Measurements from ENCODE around the gene ZNF593OS. TPM values are rescaled to one million over a fixed set of nuclear protein-coding genes. Genes with fewer than 3 reads are reported as not detected.

ZNF593OS gene
- polyA plus RNA-seq, 3 donors = 0.50 to 0.59 TPM; not detected in 1

- Histone ChIP-seq H3K4me1 (ENCODE audit: control insufficient read depth in 1 of 2, insufficient read depth in 2 of 2, low read length in 2 of 2) (peaks cover 13 to 20% of the 10 kb centered on the region in 2 donors), H3K9ac (ENCODE audit: insufficient read depth, low read length, poor library complexity, severe bottlenecking) (no peak overlapping the region), H3K27ac (ENCODE audit: low read depth in 1 of 2, low read length in 2 of 2) (no peak overlapping the region), H3K36me3 (replicated peaks in 1 of 2; ENCODE audit: control insufficient read depth in 1 of 2, insufficient read depth in 2 of 2, low read length in 2 of 2) (no peaks in the 10 kb centered on the region), H4K20me1 (ENCODE audit: insufficient read depth, low read length) (no peaks in the 10 kb centered on the region), H2AFZ (ENCODE audit: insufficient read depth, low read depth, low read length, poor library complexity, severe bottlenecking) (peak overlapping the region; percentile 56), H3K79me2 (ENCODE audit: insufficient read depth, low read length) (no peaks in the 10 kb centered on the region), H3K4me2 (replicated peaks; ENCODE audit: extremely low read depth, low read length, poor library complexity, severe bottlenecking) (peak overlapping the region; percentile 35), H3K9me3 (replicated peaks in 1 of 2; ENCODE audit: control insufficient read depth in 1 of 2, insufficient read depth in 1 of 2, low read length in 2 of 2) (no peaks in the 10 kb centered on the region), H3K27me3 (ENCODE audit: control insufficient read depth in 2 of 2, insufficient read depth in 2 of 2, low read length in 2 of 2) (no peaks in the 10 kb centered on the region), H3K4me3 (replicated peaks in 1 of 3; ENCODE audit: low read depth in 2 of 3, low read length in 3 of 3) (no peak overlapping the region)
- WGBS (ENCODE audit: insufficient coverage) = 39% methylated on average over 6 of the region's 19 CpGs
- peak overlapping the region in 1 of 2 donors; percentile 39 for H3K4me3 Mint-ChIP-seq
- intact Hi-C loops (cut with micrococcal nuclease) = loop anchor here (1.0 to 10.0 kb wide), 3 partner anchors 40 to 110 kb away; no protein-coding TSS in a partner anchor
- H3K27ac Mint-ChIP-seq = no peak overlapping the region
- peaks cover 3 to 6% (median 4%) of the 10 kb centered on the region in 3 donors for H3K27me3 Mint-ChIP-seq (ENCODE audit: low read depth in 3 of 3)
- DNase-seq = peak; percentile 67 to 87 (median 81)
- no peaks in the 10 kb centered on the region for H3K9me3 Mint-ChIP-seq
- peaks cover 20% of the 10 kb centered on the region for H3K4me1 Mint-ChIP-seq
- H3K36me3 Mint-ChIP-seq = no peaks in the 10 kb centered on the region
- peak; percentile 89 for TF ChIP-seq CTCF (IDR thresholded peaks at IDR 0.05)
Observed at GRCh38 chr1:26145041-26145959, 26.3 kb downstream of the ZNF593OS start.

- peak overlapping the region in 6 of 7 donors; percentile 24 to 82 (median 78) for H3K27ac Mint-ChIP-seq
- peaks cover 16% of the 10 kb centered on the region for H3K4me1 Mint-ChIP-seq
- peak overlapping the region; percentile 66 to 81 for H3K4me3 Mint-ChIP-seq
- intact Hi-C loops (cut with micrococcal nuclease) = loop anchor here (10.0 kb wide), 1 partner anchor 107 kb away; no protein-coding TSS in a partner anchor
- Histone ChIP-seq H3K79me2 (ENCODE audit: insufficient read depth, low read length) (no peaks in the 10 kb centered on the region), H2AFZ (ENCODE audit: insufficient read depth, low read depth, low read length, poor library complexity, severe bottlenecking) (peak overlapping the region; percentile 81), H3K27ac (ENCODE audit: low read depth in 1 of 2, low read length in 2 of 2) (peak overlapping the region in 1 of 2 donors; percentile 82), H3K9ac (ENCODE audit: insufficient read depth, low read length, poor library complexity, severe bottlenecking) (peak overlapping the region; percentile 57), H4K20me1 (ENCODE audit: insufficient read depth, low read length) (no peaks in the 10 kb centered on the region), H3K9me3 (replicated peaks in 1 of 2; ENCODE audit: control insufficient read depth in 1 of 2, insufficient read depth in 1 of 2, low read length in 2 of 2) (no peaks in the 10 kb centered on the region), H3K4me3 (replicated peaks in 1 of 3; ENCODE audit: low read depth in 2 of 3, low read length in 3 of 3) (peak overlapping the region; percentile 20 to 76 (median 60)), H3K4me1 (ENCODE audit: control insufficient read depth in 1 of 2, insufficient read depth in 2 of 2, low read length in 2 of 2) (peaks cover 13 to 20% of the 10 kb centered on the region in 2 donors), H3K27me3 (ENCODE audit: control insufficient read depth in 2 of 2, insufficient read depth in 2 of 2, low read length in 2 of 2) (no peaks in the 10 kb centered on the region), H3K36me3 (replicated peaks in 1 of 2; ENCODE audit: control insufficient read depth in 1 of 2, insufficient read depth in 2 of 2, low read length in 2 of 2) (no peaks in the 10 kb centered on the region), H3K4me2 (replicated peaks; ENCODE audit: extremely low read depth, low read length, poor library complexity, severe bottlenecking) (peak overlapping the region; percentile 85)
- 42% methylated on average over 4 of the region's 8 CpGs for WGBS (ENCODE audit: insufficient coverage)
- peaks cover 0 to 3% (median 3%) of the 10 kb centered on the region in 3 donors for H3K27me3 Mint-ChIP-seq (ENCODE audit: low read depth in 3 of 3)
- no peak for DNase-seq
- no peaks in the 10 kb centered on the region for H3K9me3 Mint-ChIP-seq
- no peaks in the 10 kb centered on the region for H3K36me3 Mint-ChIP-seq
- TF ChIP-seq CTCF (IDR thresholded peaks at IDR 0.05) = no peak
Observed at GRCh38 chr1:26142159-26142558, 29.5 kb downstream of the ZNF593OS start.
